ENCODE results near the gene RRAGD. TPM values are rescaled to one million over a fixed set of nuclear protein-coding genes. Genes with fewer than 3 reads are reported as not detected.

Gene RRAGD
- total RNA-seq, 2 experiments from 2014 or later = 19.7 to 22.1 TPM

- POLR2A ChIA-PET = interaction anchor here (0.5 to 1.7 kb wide), 4 partner anchors 9 to 118 kb away, joined by 3 to 4 read pairs (median 3); no protein-coding TSS in a partner anchor
- Mint-ChIP-seq H3K9me3 (no peaks in the 10 kb centered on the region), H3K36me3 (ENCODE audit: low read depth) (no peaks in the 10 kb centered on the region), H3K4me1 (ENCODE audit: low read depth) (peaks cover 20% of the 10 kb centered on the region), H3K4me3 (no peak overlapping the region), H3K27me3 (peaks cover 17% of the 10 kb centered on the region), H3K27ac (no peak overlapping the region)
- ATAC-seq (no peak), DNase-seq (no peak)
- intact Hi-C loops (cut with micrococcal nuclease) = loop anchor here (5.0 kb wide), 1 partner anchor 37 kb away; no protein-coding TSS in a partner anchor
- CTCF ChIA-PET = interaction anchor here (0.9 to 1.8 kb wide), 5 partner anchors 8 to 50 kb away, joined by 3 to 8 read pairs (median 6); partner anchors contain the start of gene ANKRD6
- no peak for TF ChIP-seq CTCF (IDR thresholded peaks at IDR 0.05)
Measured at GRCh38 chr6:89414215-89414614, 2.1 kb upstream of the RRAGD start.

- peak overlapping the region; percentile 85 for H3K27ac Mint-ChIP-seq
- no peaks in the 10 kb centered on the region for H3K9me3 Mint-ChIP-seq
- H3K4me3 Mint-ChIP-seq = peak overlapping the region; percentile 86
- peaks cover 20% of the 10 kb centered on the region for H3K4me1 Mint-ChIP-seq (ENCODE audit: low read depth)
- no peak for TF ChIP-seq CTCF (IDR thresholded peaks at IDR 0.05)
- no peaks in the 10 kb centered on the region for H3K36me3 Mint-ChIP-seq (ENCODE audit: low read depth)
- POLR2A ChIA-PET = interaction anchor here (0.7 to 1.7 kb wide), 5 partner anchors 8 to 197 kb away, joined by 3 to 5 read pairs (median 4); partner anchors contain the start of gene UBE2J1
- no peak for DNase-seq
- peaks cover 17% of the 10 kb centered on the region for H3K27me3 Mint-ChIP-seq
- intact Hi-C loops (cut with micrococcal nuclease) = loop anchor here (5.0 kb wide), 1 partner anchor 36 kb away; no protein-coding TSS in a partner anchor
- ATAC-seq = peak; percentile 1
- CTCF ChIA-PET = interaction anchor here (1.2 to 6.3 kb wide), 6 partner anchors 9 to 49 kb away, joined by 3 to 52 read pairs (median 6); partner anchors contain the start of gene ANKRD6
Measured at GRCh38 chr6:89413006-89413400, 930 bp upstream of the RRAGD start.

DNA sequence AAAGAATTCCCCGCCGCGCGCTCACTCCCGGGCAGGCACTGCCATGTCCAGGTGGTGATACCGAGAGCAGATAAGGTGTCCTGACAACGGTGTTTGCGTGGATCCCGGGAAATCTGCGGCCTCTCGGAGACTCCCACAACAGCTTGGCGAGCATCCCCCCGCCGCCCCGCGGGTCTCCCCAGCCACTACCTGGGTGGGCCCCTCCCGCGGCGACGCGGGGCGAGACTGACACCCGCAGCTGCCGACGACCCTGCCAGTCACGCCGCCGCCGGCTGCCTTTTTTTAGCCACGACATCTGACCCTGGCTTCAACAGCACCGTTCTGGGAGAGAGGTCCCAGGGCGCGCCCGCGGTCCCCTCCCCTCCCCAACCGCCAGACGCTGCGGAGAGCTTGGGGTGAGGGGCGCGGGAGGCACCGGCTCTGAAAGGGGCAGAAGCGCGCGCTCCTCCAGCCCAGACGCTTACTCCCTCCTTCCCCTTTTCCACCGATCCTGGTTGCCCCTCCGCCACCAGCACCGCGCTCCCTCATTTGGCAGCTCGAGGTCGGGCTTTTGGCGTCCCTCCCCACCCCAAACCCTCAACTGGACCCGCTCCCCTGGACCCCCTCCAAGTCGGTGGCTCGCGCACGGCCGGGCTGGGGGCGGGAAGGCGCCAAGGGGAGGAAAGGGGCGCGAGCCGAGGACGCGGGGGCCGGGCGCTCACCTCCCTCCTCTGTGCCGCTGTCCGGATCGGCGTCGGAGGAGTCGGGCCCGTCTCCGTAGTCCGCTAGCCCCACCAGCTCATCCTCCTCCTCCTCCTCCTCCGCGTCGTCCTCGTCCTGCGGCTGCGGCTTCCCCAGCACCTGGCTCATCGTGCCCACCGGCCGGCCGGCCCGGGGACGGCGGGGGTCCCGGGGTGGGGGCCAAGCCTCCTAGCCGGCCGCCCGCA lies 665 bp downstream of the RRAGD start:
- H3K36me3 Mint-ChIP-seq (ENCODE audit: low read depth) = no peaks in the 10 kb centered on the region
- intact Hi-C loops (cut with micrococcal nuclease) = loop anchor here (5.0 kb wide), 1 partner anchor 34 kb away; no protein-coding TSS in a partner anchor
- peak overlapping the region; percentile 34 for H3K27ac Mint-ChIP-seq
- H3K4me3 Mint-ChIP-seq = peak overlapping the region; percentile 86
- ChIA-PET CTCF (interaction anchor here (0.8 to 6.3 kb wide), 8 partner anchors 12 to 222 kb away, joined by 3 to 52 read pairs (median 3); no protein-coding TSS in a partner anchor), POLR2A (interaction anchor here (0.8 to 1.3 kb wide), 3 partner anchors 35 to 228 kb away, joined by 3 to 4 read pairs (median 3); no protein-coding TSS in a partner anchor)
- peak; percentile 47 for DNase-seq
- H3K9me3 Mint-ChIP-seq = no peaks in the 10 kb centered on the region
- no peak for TF ChIP-seq CTCF (IDR thresholded peaks at IDR 0.05)
- peak; percentile 65 for ATAC-seq
- peaks cover 20% of the 10 kb centered on the region for H3K4me1 Mint-ChIP-seq (ENCODE audit: low read depth)
- peaks cover 11% of the 10 kb centered on the region for H3K27me3 Mint-ChIP-seq

DNA sequence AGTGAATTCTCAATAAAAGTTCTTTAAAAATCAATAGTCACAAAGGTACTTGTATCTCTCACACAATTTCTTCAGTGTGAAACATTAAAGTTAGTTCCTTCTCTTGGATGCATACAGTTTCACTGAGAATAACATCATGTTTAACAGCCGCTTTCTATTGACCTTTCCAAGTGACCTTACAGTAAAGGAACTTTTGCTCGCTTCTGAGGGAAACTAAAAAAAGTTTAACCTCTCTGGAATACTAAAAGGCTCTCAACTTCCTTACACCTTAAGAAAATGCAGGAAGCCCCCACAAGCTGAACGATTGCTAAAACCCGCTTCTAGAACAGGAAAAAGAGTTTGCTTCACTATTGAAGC lies 1.3 kb downstream of the RRAGD start:
- POLR2A ChIA-PET = interaction anchor here (1.0 to 1.3 kb wide), 2 partner anchors 35 to 229 kb away, joined by 3 to 4 read pairs; no protein-coding TSS in a partner anchor
- no peak for DNase-seq
- H3K9me3 Mint-ChIP-seq = no peaks in the 10 kb centered on the region
- peak overlapping the region; percentile 34 for H3K27ac Mint-ChIP-seq
- intact Hi-C loops (cut with micrococcal nuclease) = loop anchor here (5.0 kb wide), 1 partner anchor 33 kb away; no protein-coding TSS in a partner anchor
- ATAC-seq = no peak
- peaks cover 11% of the 10 kb centered on the region for H3K27me3 Mint-ChIP-seq
- peaks cover 23% of the 10 kb centered on the region for H3K4me1 Mint-ChIP-seq (ENCODE audit: low read depth)
- H3K36me3 Mint-ChIP-seq (ENCODE audit: low read depth) = no peaks in the 10 kb centered on the region
- CTCF ChIA-PET = interaction anchor here (0.9 to 6.3 kb wide), 5 partner anchors 22 to 222 kb away, joined by 3 to 52 read pairs (median 3); no protein-coding TSS in a partner anchor
- TF ChIP-seq CTCF (IDR thresholded peaks at IDR 0.05) = no peak
- H3K4me3 Mint-ChIP-seq = peak overlapping the region; percentile 86
